ENCODE measurements around the gene PHTF2. TPM values are rescaled to one million over a fixed set of nuclear protein-coding genes. Genes with fewer than 3 reads are reported as not detected.
"Not testable (repeated sequence)": the region's sequence is repeated elsewhere in the genome, so short reads cannot be mapped to it uniquely, and the experiment has no call there.

Gene PHTF2
- total and polyA plus RNA-seq, 12 donors, result 4.3 to 24.3 (median 9.9) TPM

DNA sequence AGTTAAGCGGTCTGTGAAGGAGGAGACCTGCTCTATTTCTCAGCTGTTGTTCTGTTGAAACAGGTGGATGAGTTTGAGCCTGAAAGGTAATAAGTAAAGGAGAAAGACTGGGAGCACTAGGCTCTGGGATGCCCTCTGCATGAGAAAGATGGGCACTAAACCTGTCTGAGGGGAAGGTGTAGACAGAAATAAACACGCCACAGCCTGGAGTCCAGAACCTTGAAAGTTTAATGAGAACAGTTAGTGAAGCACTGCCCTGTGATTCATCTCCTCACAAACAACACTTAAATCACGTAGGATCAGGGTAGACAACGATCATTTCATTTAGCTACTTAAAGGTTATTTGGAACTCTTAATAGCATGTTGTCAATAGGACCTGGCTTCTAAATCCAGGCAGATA, 193.1 kb downstream of the PHTF2 start:
- Histone ChIP-seq H3K27ac (no peak overlapping the region), H3K4me3 (no peak overlapping the region), H3K36me3 (replicated peaks in 1 of 2) (no peaks in the 10 kb centered on the region), H3K27me3 (no peaks in the 10 kb centered on the region), H3K4me1 (replicated peaks in 1 of 2) (no peaks in the 10 kb centered on the region), H3K9me3 (replicated peaks in 1 of 3) (no peaks in the 10 kb centered on the region)
- intact Hi-C loops (cut with DNase I), result no loop called here
- TF ChIP-seq POLR2A (IDR thresholded peaks at IDR 0.05) (no peak), CTCF (IDR thresholded peaks at IDR 0.05) (no peak)
- no peak for DNase-seq
- WGBS, 4 donors, result 67 to 80% (median 76%) methylated on average over 4 of the region's 4 CpGs

DNA sequence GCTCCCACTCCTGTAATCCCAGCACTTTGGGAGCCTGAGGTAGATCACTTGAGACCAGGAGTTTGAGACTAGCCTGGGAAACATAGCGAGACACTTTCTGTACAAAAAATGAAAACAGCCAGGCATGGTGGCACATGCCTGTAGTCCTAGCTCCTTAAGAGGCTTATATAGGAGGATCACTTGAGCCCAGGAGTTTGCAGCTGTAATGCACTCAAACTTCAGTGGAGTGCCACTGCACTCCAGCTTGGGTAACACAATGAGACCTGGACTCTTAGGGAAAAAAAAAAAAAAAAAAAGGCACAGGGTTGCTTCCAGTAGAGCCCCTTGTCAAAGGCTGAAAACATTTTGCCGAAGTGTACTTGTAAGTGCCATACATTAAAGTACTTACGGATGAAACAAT, 195.3 kb downstream of the PHTF2 start:
- Histone ChIP-seq H3K9me3 (replicated peaks in 1 of 3) (no peaks in the 10 kb centered on the region), H3K36me3 (replicated peaks in 1 of 2) (no peaks in the 10 kb centered on the region), H3K4me3 (no peak overlapping the region), H3K4me1 (replicated peaks in 1 of 2) (no peaks in the 10 kb centered on the region), H3K27ac (no peak overlapping the region), H3K27me3 (no peaks in the 10 kb centered on the region)
- TF ChIP-seq CTCF (IDR thresholded peaks at IDR 0.05) (no peak), POLR2A (IDR thresholded peaks at IDR 0.05) (no peak)
- no peak for DNase-seq
- WGBS, 4 donors, result 84 to 98% (median 93%) methylated on average over 3 of the region's 3 CpGs
- intact Hi-C loops (cut with DNase I), result no loop called here

- TF ChIP-seq POLR2A (IDR thresholded peaks at IDR 0.05) (no peak), CTCF (IDR thresholded peaks at IDR 0.05) (no peak)
- WGBS, 4 donors, result 68 to 78% (median 75%) methylated on average over 6 of the region's 6 CpGs
- H3K4me1 ChIP-seq (replicated peaks in 1 of 2), result no peaks in the 10 kb centered on the region
- H3K4me3 ChIP-seq, result no peak overlapping the region
- no peak for DNase-seq
- no peaks in the 10 kb centered on the region for H3K27me3 ChIP-seq
- no peaks in the 10 kb centered on the region for H3K36me3 ChIP-seq (replicated peaks in 1 of 2)
- no peaks in the 10 kb centered on the region for H3K9me3 ChIP-seq (replicated peaks in 1 of 3)
- intact Hi-C loops (cut with DNase I), result no loop called here
- H3K27ac ChIP-seq, result no peak overlapping the region
These were observed 197.1 kb downstream of the PHTF2 start for GRCh38 chr7:77995717-77996116.

- H3K9me3 ChIP-seq (replicated peaks in 1 of 3); intact Hi-C loops (cut with DNase I); H3K27ac ChIP-seq; H3K27me3 ChIP-seq; H3K4me3 ChIP-seq; H3K4me1 ChIP-seq (replicated peaks in 1 of 2); DNase-seq; H3K36me3 ChIP-seq (replicated peaks in 1 of 2): not testable (repeated sequence)
- WGBS, 4 donors, result 69 to 88% (median 79%) methylated on average over 3 of the region's 3 CpGs
These were observed 200.6 kb downstream of the PHTF2 start for GRCh38 chr7:77999168-77999567.

DNA sequence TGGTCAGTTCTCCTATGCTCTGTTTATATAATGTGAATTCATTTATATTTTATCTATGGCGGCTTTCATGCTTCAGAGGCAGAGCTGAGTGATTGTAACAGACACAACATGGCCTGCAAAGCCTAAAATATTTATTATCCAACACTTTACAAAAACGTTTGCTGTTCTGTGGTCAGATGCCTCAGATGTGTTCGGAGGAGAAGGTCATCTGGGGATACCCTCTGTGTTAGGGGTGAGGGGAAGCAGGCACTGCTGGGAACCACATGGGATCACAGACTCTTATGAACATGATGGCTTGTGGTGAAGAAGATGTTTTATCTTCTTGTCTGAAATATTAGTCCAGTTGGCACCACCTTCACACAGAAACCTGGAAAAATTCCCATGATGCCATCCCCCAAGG, 203.4 kb downstream of the PHTF2 start:
- no peaks in the 10 kb centered on the region for H3K9me3 ChIP-seq (replicated peaks in 1 of 3)
- intact Hi-C loops (cut with DNase I), result no loop called here

More for the DNA sequence above, 203.4 kb downstream of the PHTF2 start:
- Histone ChIP-seq H3K27ac (no peak overlapping the region), H3K27me3 (no peaks in the 10 kb centered on the region), H3K36me3 (replicated peaks in 1 of 2) (no peaks in the 10 kb centered on the region), H3K4me1 (replicated peaks in 1 of 2) (no peaks in the 10 kb centered on the region), H3K4me3 (no peak overlapping the region)
- no peak for TF ChIP-seq POLR2A (IDR thresholded peaks at IDR 0.05)
- TF ChIP-seq CTCF (IDR thresholded peaks at IDR 0.05), result no peak
- WGBS, 4 donors, result 71 to 79% (median 76%) methylated on average over 3 of the region's 3 CpGs
- DNase-seq, result no peak
